HepG2 (cell line): Measurements from ENCODE around the gene IL4I1. TPM values are rescaled to one million over a fixed set of nuclear protein-coding genes. Genes with fewer than 3 reads are reported as not detected.

Experiments
- AHR ChIP-seq: IDR thresholded peaks from 2 replicates; pipeline ENCODE4 v1.6.1; 2018; ENCODE audit warnings: missing genetic modification reagents, missing compliant biosample characterization
- BHLHE40 ChIP-seq: IDR thresholded peaks from 2 replicates; pipeline ENCODE4 v1.6.1; 2011; ENCODE audit warnings: low read length, improper control_type of control experiment
- GATAD2A ChIP-seq: IDR thresholded peaks from 2 replicates; pipeline ENCODE4 v1.6.1; 2016
- HMGA1 ChIP-seq: sonication (generic); formaldehyde crosslinking; conservative IDR thresholded peaks from 2 replicates; pipeline ENCODE4 v1.4.0; 2020; ENCODE audit warnings: missing genetic modification reagents
- NCOA1 ChIP-seq: sonication (generic); formaldehyde crosslinking; IDR thresholded peaks from 2 replicates; pipeline ENCODE4 v1.9.0; 2021; ENCODE audit warnings: missing genetic modification reagents
- NFYB ChIP-seq: sonication (generic); formaldehyde crosslinking; IDR thresholded peaks from 2 replicates; pipeline ENCODE4 v1.4.0; 2020; ENCODE audit warnings: missing genetic modification reagents
- RARA ChIP-seq: IDR thresholded peaks from 2 replicates; pipeline ENCODE4 v1.6.1; 2016; ENCODE audit warnings: missing genetic modification reagents, missing compliant biosample characterization
- TSC22D2 ChIP-seq: sonication (generic); formaldehyde crosslinking; IDR thresholded peaks from 2 replicates; pipeline ENCODE4 v1.5.1; 2020; ENCODE audit warnings: missing genetic modification reagents, mild to moderate bottlenecking, borderline replicate concordance
- ZBTB3 ChIP-seq: sonication (generic); formaldehyde crosslinking; IDR thresholded peaks from 2 replicates; pipeline ENCODE4 v1.4.0; 2020; ENCODE audit warnings: low read depth, mild to moderate bottlenecking, moderate library complexity, missing genetic modification reagents, borderline replicate concordance
- ZNF136 ChIP-seq: sonication (generic); formaldehyde crosslinking; IDR thresholded peaks from 2 replicates; pipeline ENCODE4 v1.8.1; 2022; ENCODE audit warnings: low read depth, mild to moderate bottlenecking, moderate library complexity, missing genetic modification reagents
- ZNF3 ChIP-seq: IDR thresholded peaks from 2 replicates; pipeline ENCODE4 v1.7.0; 2017; ENCODE audit warnings: inconsistent platforms
- ZNF329 ChIP-seq: sonication (generic); formaldehyde crosslinking; IDR thresholded peaks from 2 replicates; pipeline ENCODE4 v1.9.0; 2021; ENCODE audit warnings: low read depth, mild to moderate bottlenecking, missing genetic modification reagents
- ZNF569 ChIP-seq: sonication (generic); formaldehyde crosslinking; IDR thresholded peaks from 2 replicates; pipeline ENCODE4 v1.5.0; 2020; ENCODE audit warnings: mild to moderate bottlenecking, missing genetic modification reagents, moderate library complexity, borderline replicate concordance
- ZNF709 ChIP-seq: sonication (generic); formaldehyde crosslinking; IDR thresholded peaks from 2 replicates; pipeline ENCODE4 v1.5.0; 2020; ENCODE audit warnings: mild to moderate bottlenecking, missing genetic modification reagents
- ZNF772 ChIP-seq: sonication (generic); formaldehyde crosslinking; IDR thresholded peaks from 2 replicates; pipeline ENCODE4 v1.5.0; 2020; ENCODE audit warnings: mild to moderate bottlenecking, missing genetic modification reagents
- ZNF782 ChIP-seq: sonication (generic); formaldehyde crosslinking; IDR thresholded peaks from 2 replicates; pipeline ENCODE4 v1.4.0; 2020; ENCODE audit warnings: missing genetic modification reagents, mild to moderate bottlenecking, borderline replicate concordance
- polyA plus RNA-seq, 8 experiments: library from polyadenylated mRNA; depleted of rRNA in 3 of 8; stranded (reverse) in 7 of 8; unstranded in 1 of 8; fragments of >200 nt; fragmentation: Illumina TruSeq in 4 of 8; extraction: Trizol in 4 of 8; gene quantifications; 2 replicates each; pipeline versions ENCODE4 v1.2.1 to v1.2.3, GENCODE V29; 2011 to 2016; ENCODE audit warnings: low read depth in 4 of 8, missing spikeins in 1 of 8, mixed read lengths in 1 of 8; ENCODE audit not compliant: insufficient read depth in 1 of 8
- total RNA-seq, 5 experiments: library from RNA; depleted of rRNA; stranded (reverse); fragments of >200 nt; fragmentation: Illumina TruSeq; extraction: Trizol; gene quantifications; 2 replicates each; pipeline ENCODE4 v1.2.3, GENCODE V29; 2016; ENCODE audit warnings: low read depth in 1 of 5
- TF ChIP-seq, protein P1 (sequence below): IDR thresholded peaks from 2 replicates; pipeline ENCODE4 v1.6.1; 2016; ENCODE audit warnings: low read depth, missing genetic modification reagents, missing compliant biosample characterization
- TF ChIP-seq, protein P2 (sequence below): sonication (generic); formaldehyde crosslinking; IDR thresholded peaks from 2 replicates; pipeline ENCODE4 v1.8.1; 2023; ENCODE audit warnings: mild to moderate bottlenecking, missing genetic modification reagents
- TF ChIP-seq, protein P3 (sequence below): sonication (generic); formaldehyde crosslinking; IDR thresholded peaks from 2 replicates; pipeline ENCODE4 v1.5.0; 2020; ENCODE audit warnings: missing genetic modification reagents
- TF ChIP-seq, protein P4 (sequence below): sonication (generic); formaldehyde crosslinking; IDR thresholded peaks from 2 replicates; pipeline ENCODE4 v1.5.0; 2020; ENCODE audit warnings: mild to moderate bottlenecking, missing genetic modification reagents, moderate library complexity
- TF ChIP-seq, protein P5 (sequence below): sonication (generic); formaldehyde crosslinking; IDR thresholded peaks from 2 replicates; pipeline ENCODE4 v1.5.0; 2020; ENCODE audit warnings: missing genetic modification reagents

Gene IL4I1
- total and polyA plus RNA-seq, 2 of the 13 experiments (the other 11 are each of a cell fraction or from before 2014, with no cell fraction given): not detected

DNA sequence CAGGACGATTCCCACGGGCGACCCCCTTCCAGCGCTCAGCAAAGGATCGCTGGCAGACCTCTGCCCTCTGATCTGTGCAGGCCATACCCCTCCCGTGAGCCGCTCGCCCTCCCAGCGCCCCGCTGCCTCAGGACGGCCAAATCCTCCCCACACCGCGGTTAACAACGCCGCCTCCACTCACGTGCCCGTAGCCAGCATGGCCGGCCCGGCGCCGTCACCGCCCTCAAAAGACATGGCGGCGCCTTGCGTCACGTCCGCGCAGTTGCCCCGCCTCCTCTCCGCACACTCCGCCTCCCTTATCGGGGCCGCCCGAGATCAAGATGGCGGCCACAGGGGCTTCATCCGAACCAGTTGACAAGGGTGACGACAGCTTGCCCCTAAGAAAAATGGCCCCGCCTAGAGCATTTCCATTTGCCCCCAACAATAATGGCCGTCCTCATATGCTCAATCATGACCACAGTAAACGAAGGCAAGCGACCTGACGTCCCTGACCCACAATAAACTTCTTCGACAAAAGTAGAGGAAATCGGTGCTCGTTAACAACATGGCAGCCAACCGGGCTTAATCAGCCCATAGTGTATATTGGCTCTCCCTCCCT, 20.2 kb downstream of the IL4I1 start (continued):
- TF ChIP-seq, protein P1, sequence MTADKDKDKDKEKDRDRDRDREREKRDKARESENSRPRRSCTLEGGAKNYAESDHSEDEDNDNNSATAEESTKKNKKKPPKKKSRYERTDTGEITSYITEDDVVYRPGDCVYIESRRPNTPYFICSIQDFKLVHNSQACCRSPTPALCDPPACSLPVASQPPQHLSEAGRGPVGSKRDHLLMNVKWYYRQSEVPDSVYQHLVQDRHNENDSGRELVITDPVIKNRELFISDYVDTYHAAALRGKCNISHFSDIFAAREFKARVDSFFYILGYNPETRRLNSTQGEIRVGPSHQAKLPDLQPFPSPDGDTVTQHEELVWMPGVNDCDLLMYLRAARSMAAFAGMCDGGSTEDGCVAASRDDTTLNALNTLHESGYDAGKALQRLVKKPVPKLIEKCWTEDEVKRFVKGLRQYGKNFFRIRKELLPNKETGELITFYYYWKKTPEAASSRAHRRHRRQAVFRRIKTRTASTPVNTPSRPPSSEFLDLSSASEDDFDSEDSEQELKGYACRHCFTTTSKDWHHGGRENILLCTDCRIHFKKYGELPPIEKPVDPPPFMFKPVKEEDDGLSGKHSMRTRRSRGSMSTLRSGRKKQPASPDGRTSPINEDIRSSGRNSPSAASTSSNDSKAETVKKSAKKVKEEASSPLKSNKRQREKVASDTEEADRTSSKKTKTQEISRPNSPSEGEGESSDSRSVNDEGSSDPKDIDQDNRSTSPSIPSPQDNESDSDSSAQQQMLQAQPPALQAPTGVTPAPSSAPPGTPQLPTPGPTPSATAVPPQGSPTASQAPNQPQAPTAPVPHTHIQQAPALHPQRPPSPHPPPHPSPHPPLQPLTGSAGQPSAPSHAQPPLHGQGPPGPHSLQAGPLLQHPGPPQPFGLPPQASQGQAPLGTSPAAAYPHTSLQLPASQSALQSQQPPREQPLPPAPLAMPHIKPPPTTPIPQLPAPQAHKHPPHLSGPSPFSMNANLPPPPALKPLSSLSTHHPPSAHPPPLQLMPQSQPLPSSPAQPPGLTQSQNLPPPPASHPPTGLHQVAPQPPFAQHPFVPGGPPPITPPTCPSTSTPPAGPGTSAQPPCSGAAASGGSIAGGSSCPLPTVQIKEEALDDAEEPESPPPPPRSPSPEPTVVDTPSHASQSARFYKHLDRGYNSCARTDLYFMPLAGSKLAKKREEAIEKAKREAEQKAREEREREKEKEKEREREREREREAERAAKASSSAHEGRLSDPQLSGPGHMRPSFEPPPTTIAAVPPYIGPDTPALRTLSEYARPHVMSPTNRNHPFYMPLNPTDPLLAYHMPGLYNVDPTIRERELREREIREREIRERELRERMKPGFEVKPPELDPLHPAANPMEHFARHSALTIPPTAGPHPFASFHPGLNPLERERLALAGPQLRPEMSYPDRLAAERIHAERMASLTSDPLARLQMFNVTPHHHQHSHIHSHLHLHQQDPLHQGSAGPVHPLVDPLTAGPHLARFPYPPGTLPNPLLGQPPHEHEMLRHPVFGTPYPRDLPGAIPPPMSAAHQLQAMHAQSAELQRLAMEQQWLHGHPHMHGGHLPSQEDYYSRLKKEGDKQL (CRISPR knock-in tag): no peak; the same call in 1 of the 2 replicates
- TF ChIP-seq ZNF772 (CRISPR knock-in tag) (peak; percentile 81; the same call in 1 of the 2 replicates), ZNF329 (CRISPR knock-in tag) (no peak; the same call in 1 of the 2 replicates), GATAD2A (CRISPR knock-in tag) (no peak), HMGA1 (no peak), BHLHE40 (peak; percentile 72), NCOA1 (CRISPR knock-in tag) (0 out of 2 replicates have a peak, but pooled peaks have one; percentile 57), ZNF782 (CRISPR knock-in tag) (peak; percentile 9; the same call in 1 of the 2 replicates), NFYB (CRISPR knock-in tag) (0 out of 2 replicates have a peak, but pooled peaks have one; percentile 29), ZNF569 (CRISPR knock-in tag) (no peak), ZNF709 (CRISPR knock-in tag) (peak; percentile 26; the same call in 1 of the 2 replicates), ZBTB3 (CRISPR knock-in tag) (no peak; the same call in 1 of the 2 replicates), RARA (CRISPR knock-in tag) (peak; percentile 23; the same call in 1 of the 2 replicates), TSC22D2 (0 out of 2 replicates have a peak, but pooled peaks have one; percentile 18), ZNF3 (no peak), ZNF136 (CRISPR knock-in tag) (no peak), AHR (CRISPR knock-in tag) (0 out of 2 replicates have a peak, but pooled peaks have one; percentile 61)
- TF ChIP-seq, protein P2, sequence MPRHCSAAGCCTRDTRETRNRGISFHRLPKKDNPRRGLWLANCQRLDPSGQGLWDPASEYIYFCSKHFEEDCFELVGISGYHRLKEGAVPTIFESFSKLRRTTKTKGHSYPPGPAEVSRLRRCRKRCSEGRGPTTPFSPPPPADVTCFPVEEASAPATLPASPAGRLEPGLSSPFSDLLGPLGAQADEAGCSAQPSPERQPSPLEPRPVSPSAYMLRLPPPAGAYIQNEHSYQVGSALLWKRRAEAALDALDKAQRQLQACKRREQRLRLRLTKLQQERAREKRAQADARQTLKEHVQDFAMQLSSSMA (CRISPR knock-in tag): peak; percentile 82; the same call in 1 of the 2 replicates
- TF ChIP-seq, protein P3, sequence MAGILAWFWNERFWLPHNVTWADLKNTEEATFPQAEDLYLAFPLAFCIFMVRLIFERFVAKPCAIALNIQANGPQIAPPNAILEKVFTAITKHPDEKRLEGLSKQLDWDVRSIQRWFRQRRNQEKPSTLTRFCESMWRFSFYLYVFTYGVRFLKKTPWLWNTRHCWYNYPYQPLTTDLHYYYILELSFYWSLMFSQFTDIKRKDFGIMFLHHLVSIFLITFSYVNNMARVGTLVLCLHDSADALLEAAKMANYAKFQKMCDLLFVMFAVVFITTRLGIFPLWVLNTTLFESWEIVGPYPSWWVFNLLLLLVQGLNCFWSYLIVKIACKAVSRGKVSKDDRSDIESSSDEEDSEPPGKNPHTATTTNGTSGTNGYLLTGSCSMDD: no peak
- TF ChIP-seq, protein P4, sequence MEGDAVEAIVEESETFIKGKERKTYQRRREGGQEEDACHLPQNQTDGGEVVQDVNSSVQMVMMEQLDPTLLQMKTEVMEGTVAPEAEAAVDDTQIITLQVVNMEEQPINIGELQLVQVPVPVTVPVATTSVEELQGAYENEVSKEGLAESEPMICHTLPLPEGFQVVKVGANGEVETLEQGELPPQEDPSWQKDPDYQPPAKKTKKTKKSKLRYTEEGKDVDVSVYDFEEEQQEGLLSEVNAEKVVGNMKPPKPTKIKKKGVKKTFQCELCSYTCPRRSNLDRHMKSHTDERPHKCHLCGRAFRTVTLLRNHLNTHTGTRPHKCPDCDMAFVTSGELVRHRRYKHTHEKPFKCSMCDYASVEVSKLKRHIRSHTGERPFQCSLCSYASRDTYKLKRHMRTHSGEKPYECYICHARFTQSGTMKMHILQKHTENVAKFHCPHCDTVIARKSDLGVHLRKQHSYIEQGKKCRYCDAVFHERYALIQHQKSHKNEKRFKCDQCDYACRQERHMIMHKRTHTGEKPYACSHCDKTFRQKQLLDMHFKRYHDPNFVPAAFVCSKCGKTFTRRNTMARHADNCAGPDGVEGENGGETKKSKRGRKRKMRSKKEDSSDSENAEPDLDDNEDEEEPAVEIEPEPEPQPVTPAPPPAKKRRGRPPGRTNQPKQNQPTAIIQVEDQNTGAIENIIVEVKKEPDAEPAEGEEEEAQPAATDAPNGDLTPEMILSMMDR (CRISPR knock-in tag): no peak
- TF ChIP-seq, protein P5, sequence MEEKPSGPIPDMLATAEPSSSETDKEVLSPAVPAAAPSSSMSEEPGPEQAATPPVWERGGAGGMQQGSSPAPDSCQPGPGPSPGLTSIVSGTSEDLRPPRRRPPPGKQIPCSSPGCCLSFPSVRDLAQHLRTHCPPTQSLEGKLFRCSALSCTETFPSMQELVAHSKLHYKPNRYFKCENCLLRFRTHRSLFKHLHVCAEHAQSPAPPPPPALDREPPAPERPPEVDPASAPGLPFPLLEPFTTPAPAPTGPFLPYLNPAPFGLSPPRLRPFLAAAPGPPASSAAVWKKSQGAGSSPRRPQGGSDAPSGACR (CRISPR knock-in tag): peak; percentile 90; the same call in 1 of the 2 replicates
